ENCODE measurements around the gene EPHA3. TPM values are rescaled to one million over a fixed set of nuclear protein-coding genes. Genes with fewer than 3 reads are reported as not detected.

The EPHA3 gene
- total and polyA plus RNA-seq, 12 donors: 1.3 to 7.5 (median 4.4) TPM

DNA sequence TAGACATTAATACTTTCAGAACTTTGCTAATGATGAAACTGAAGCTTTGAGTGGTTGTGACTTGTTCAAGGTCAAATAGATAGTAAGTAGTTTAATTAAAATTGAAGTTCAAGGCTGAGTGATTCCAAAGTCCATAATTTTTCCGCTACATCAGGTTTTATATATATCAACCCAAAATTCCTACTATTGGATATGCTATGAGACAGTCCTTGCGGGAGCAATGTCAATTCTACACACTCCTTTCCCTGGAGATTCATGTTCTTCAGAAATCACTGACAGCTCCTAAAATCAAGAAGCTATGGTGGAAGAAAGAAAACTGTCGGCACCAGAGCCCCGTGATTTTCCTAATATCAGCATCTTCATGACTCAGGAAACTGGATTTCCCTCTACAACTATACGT lies 167.6 kb downstream of the EPHA3 start:
- Histone ChIP-seq H3K27ac (no peak overlapping the region), H3K4me3 (no peak overlapping the region), H3K9me3 (no peaks in the 10 kb centered on the region), H3K27me3 (no peaks in the 10 kb centered on the region), H3K36me3 (no peaks in the 10 kb centered on the region), H3K4me1 (peaks cover 0 to 12% (median 0%) of the 10 kb centered on the region in 9 donors)
- no peak for ATAC-seq
- no peak for TF ChIP-seq CTCF (IDR thresholded peaks at IDR 0.05)
- WGBS, 2 donors: 89 to 90% methylated on average over 5 of the region's 5 CpGs
- DNase-seq: no peak
- intact Hi-C loops (cut with DNase I): no loop called here

DNA sequence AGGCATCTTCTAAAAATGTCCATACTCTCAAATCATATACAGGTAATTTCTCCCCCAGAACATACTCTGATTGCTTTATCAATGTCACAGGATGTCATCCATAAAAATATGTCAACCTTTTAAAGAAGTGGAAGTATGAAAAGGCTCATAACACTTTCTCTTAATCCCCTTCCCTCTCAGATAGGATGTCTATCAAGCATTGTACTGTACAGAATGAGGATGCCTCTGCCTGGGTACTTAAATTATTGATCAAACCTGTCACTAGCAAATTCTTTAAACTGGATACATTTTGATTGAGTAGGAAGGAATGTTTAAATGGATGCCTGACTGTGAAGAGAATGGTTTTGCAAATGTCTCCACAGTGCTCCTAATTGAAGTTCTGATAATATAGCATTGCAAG lies 168.7 kb downstream of the EPHA3 start:
- no peak for ATAC-seq
- Histone ChIP-seq H3K4me1 (peaks cover 0 to 12% (median 0%) of the 10 kb centered on the region in 9 donors), H3K4me3 (no peak overlapping the region), H3K9me3 (no peaks in the 10 kb centered on the region), H3K27ac (no peak overlapping the region), H3K36me3 (no peaks in the 10 kb centered on the region), H3K27me3 (no peaks in the 10 kb centered on the region)
- intact Hi-C loops (cut with DNase I): no loop called here
- TF ChIP-seq CTCF (IDR thresholded peaks at IDR 0.05): no peak
- no peak for DNase-seq

- TF ChIP-seq CTCF (IDR thresholded peaks at IDR 0.05): no peak
- Histone ChIP-seq H3K9me3 (no peaks in the 10 kb centered on the region), H3K27me3 (no peaks in the 10 kb centered on the region), H3K36me3 (no peaks in the 10 kb centered on the region), H3K27ac (no peak overlapping the region), H3K4me1 (peaks cover 0 to 4% (median 0%) of the 10 kb centered on the region in 9 donors), H3K4me3 (no peak overlapping the region)
- DNase-seq (no peak), ATAC-seq (no peak)
- WGBS, 2 donors: 71% methylated on average over 9 of the region's 9 CpGs
- intact Hi-C loops (cut with DNase I): no loop called here
These were observed 171.0 kb downstream of the EPHA3 start for GRCh38 chr3:89278302-89279025.

GRCh38 chr3:89280301-89280700 lies 172.9 kb downstream of the EPHA3 start:
- DNase-seq: no peak
- WGBS, 2 donors: 89 to 90% methylated on average over 2 of the region's 2 CpGs
- Histone ChIP-seq H3K4me3 (no peak overlapping the region), H3K36me3 (no peaks in the 10 kb centered on the region), H3K4me1 (no peaks in the 10 kb centered on the region), H3K27ac (no peak overlapping the region), H3K9me3 (no peaks in the 10 kb centered on the region), H3K27me3 (no peaks in the 10 kb centered on the region)
- TF ChIP-seq CTCF (IDR thresholded peaks at IDR 0.05): no peak
- ATAC-seq: no peak
- intact Hi-C loops (cut with DNase I): no loop called here
